H9 (cell line): ENCODE measurements around the gene KIAA1586. TPM values are rescaled to one million over a fixed set of nuclear protein-coding genes. Genes with fewer than 3 reads are reported as not detected.
"Not testable (repeated sequence)": the region's sequence is repeated elsewhere in the genome, so short reads cannot be mapped to it uniquely, and the experiment has no call there.

Source experiments
- DNase-seq: peaks from one replicate; pipeline ENCODE4 v3.0.0-alpha.2; 2017
- H2AFZ ChIP-seq: one replicate; pipeline ENCODE4 v1.6.1; 2013; ENCODE audit warnings: mild to moderate bottlenecking, low read length, control low read depth, moderate library complexity
- H2AK5ac ChIP-seq: 2 replicates; pipeline ENCODE4 v1.6.1; 2013; ENCODE audit warnings: low read length, control low read depth, mixed read lengths; ENCODE audit not compliant: insufficient read length
- H2BK120ac ChIP-seq: one replicate; pipeline ENCODE4 v1.6.1; 2013; ENCODE audit warnings: low read depth, mild to moderate bottlenecking, low read length, control low read depth, inconsistent platforms; ENCODE audit not compliant: poor library complexity, severe bottlenecking
- H2BK12ac ChIP-seq: 2 replicates; pipeline ENCODE4 v1.6.1; 2013; ENCODE audit warnings: low read length, control low read depth, mixed read lengths, low read depth; ENCODE audit not compliant: insufficient read length
- H2BK15ac ChIP-seq: 2 replicates; pipeline ENCODE4 v1.6.1; 2013; ENCODE audit warnings: low read depth, low read length, control low read depth
- H2BK20ac ChIP-seq: one replicate; pipeline ENCODE4 v1.6.1; 2013; ENCODE audit warnings: low read depth, mild to moderate bottlenecking, low read length, control low read depth, inconsistent platforms; ENCODE audit not compliant: poor library complexity, severe bottlenecking
- H2BK5ac ChIP-seq: 2 replicates; pipeline ENCODE4 v1.6.1; 2013; ENCODE audit warnings: low read length, control low read depth, mixed read lengths; ENCODE audit not compliant: insufficient read length
- H3K14ac ChIP-seq: 2 replicates; pipeline ENCODE4 v1.6.1; 2013; ENCODE audit warnings: low read length, control low read depth; ENCODE audit not compliant: insufficient read depth
- H3K18ac ChIP-seq: 2 replicates; pipeline ENCODE4 v1.6.1; 2013; ENCODE audit warnings: low read depth, mild to moderate bottlenecking, mixed read lengths, low read length, control low read depth; ENCODE audit not compliant: insufficient read length
- H3K23ac ChIP-seq: 2 replicates; pipeline ENCODE4 v1.6.1; 2013; ENCODE audit warnings: low read length, control low read depth, mixed read lengths, low read depth; ENCODE audit not compliant: insufficient read length
- H3K23me2 ChIP-seq: 2 replicates; pipeline ENCODE4 v1.6.1; 2013; ENCODE audit warnings: low read depth, mild to moderate bottlenecking, mixed read lengths, low read length, control low read depth; ENCODE audit not compliant: insufficient read length, poor library complexity, severe bottlenecking
- H3K27ac ChIP-seq: 2 replicates; pipeline ENCODE4 v1.5.1; 2013; ENCODE audit warnings: low read length, control low read depth, mixed read lengths, low read depth; ENCODE audit not compliant: insufficient read length
- H3K27me3 ChIP-seq: 2 replicates; pipeline ENCODE4 v1.6.1; 2013; ENCODE audit warnings: low read length, control low read depth, inconsistent platforms; ENCODE audit not compliant: insufficient read depth
- H3K4ac ChIP-seq: 2 replicates; pipeline ENCODE4 v1.6.1; 2013; ENCODE audit warnings: low read depth, mild to moderate bottlenecking, control low read depth, inconsistent platforms, low read length, moderate library complexity
- H3K4me1 ChIP-seq: 2 replicates; pipeline ENCODE4 v1.6.1; 2013; ENCODE audit warnings: low read length, control low read depth, inconsistent platforms; ENCODE audit not compliant: insufficient read depth
- H3K4me2 ChIP-seq: 2 replicates; pipeline ENCODE4 v1.6.1; 2013; ENCODE audit warnings: low read length, control low read depth, mixed read lengths; ENCODE audit not compliant: insufficient read length, insufficient read depth
- H3K56ac ChIP-seq: 2 replicates; pipeline ENCODE4 v1.6.1; 2013; ENCODE audit warnings: low read depth, mild to moderate bottlenecking, mixed read lengths, low read length, control low read depth; ENCODE audit not compliant: insufficient read length
- H3K79me1 ChIP-seq: 2 replicates; pipeline ENCODE4 v1.6.1; 2013; ENCODE audit warnings: low read depth, mild to moderate bottlenecking, moderate library complexity, low read length, control low read depth, inconsistent platforms; ENCODE audit not compliant: insufficient read depth, poor library complexity, severe bottlenecking
- H3K79me2 ChIP-seq: 2 replicates; pipeline ENCODE4 v1.6.1; 2013; ENCODE audit warnings: low read length, control low read depth, inconsistent platforms; ENCODE audit not compliant: insufficient read depth
- H3K9ac ChIP-seq: 2 replicates; pipeline ENCODE4 v1.6.1; 2013; ENCODE audit warnings: low read length, control low read depth, mixed read lengths; ENCODE audit not compliant: insufficient read length; ENCODE audit errors: extremely low read depth
- H3K9me3 ChIP-seq: one replicate; pipeline ENCODE4 v1.6.1; 2013; ENCODE audit warnings: low read depth, low read length, inconsistent platforms; ENCODE audit not compliant: control insufficient read depth
- H3T11ph ChIP-seq: one replicate; pipeline ENCODE4 v1.6.1; 2013; ENCODE audit warnings: mild to moderate bottlenecking, low read length, control low read depth, inconsistent platforms
- H4K20me1 ChIP-seq: one replicate; pipeline ENCODE4 v1.6.1; 2013; ENCODE audit not compliant: control insufficient read depth, insufficient read length, insufficient read depth
- H4K5ac ChIP-seq: 2 replicates; pipeline ENCODE4 v1.6.1; 2013; ENCODE audit warnings: low read depth, mild to moderate bottlenecking, mixed read lengths, low read length, control low read depth; ENCODE audit not compliant: insufficient read length
- H4K8ac ChIP-seq: replicated peaks from 2 replicates; pipeline ENCODE4 v1.6.1; 2013; ENCODE audit warnings: low read length, control low read depth, mixed read lengths, low read depth; ENCODE audit not compliant: insufficient read length
- H4K91ac ChIP-seq: 2 replicates; pipeline ENCODE4 v1.6.1; 2013; ENCODE audit warnings: low read depth, mild to moderate bottlenecking, moderate library complexity, mixed read lengths, low read length, control low read depth; ENCODE audit not compliant: insufficient read length
- H3K27ac Mint-ChIP-seq, 3 experiments: 2 replicates in 2 of 3; 3 replicates in 1 of 3; pipeline ENCODE4 v1.8.0; 2020 to 2021; ENCODE audit warnings: mixed read lengths in 3 of 3, mild to moderate bottlenecking in 1 of 3, moderate library complexity in 1 of 3
- H3K27me3 Mint-ChIP-seq: 2 replicates; pipeline ENCODE4 v1.8.0; 2021; ENCODE audit warnings: low read depth, mild to moderate bottlenecking, moderate library complexity, mixed read lengths
- H3K36me3 Mint-ChIP-seq, 3 experiments: 2 replicates in 2 of 3; 3 replicates in 1 of 3; pipeline ENCODE4 v1.8.0; 2020 to 2021; ENCODE audit warnings: low read depth in 3 of 3, mixed read lengths in 3 of 3; ENCODE audit not compliant: insufficient read depth in 1 of 3
- H3K4me1 Mint-ChIP-seq, 2 experiments: 2 replicates each; pipeline ENCODE4 v1.8.0; 2020; ENCODE audit warnings: mixed read lengths in 2 of 2
- H3K4me3 Mint-ChIP-seq, 2 experiments: 2 replicates in 1 of 2; 3 replicates in 1 of 2; pipeline ENCODE4 v1.8.0; 2020 to 2021; ENCODE audit warnings: mild to moderate bottlenecking in 2 of 2, mixed read lengths in 2 of 2, moderate library complexity in 1 of 2
- H3K9me3 Mint-ChIP-seq, 2 experiments: 2 replicates in 1 of 2; 3 replicates in 1 of 2; pipeline ENCODE4 v1.8.0; 2020; ENCODE audit warnings: mild to moderate bottlenecking in 2 of 2, mixed read lengths in 2 of 2, moderate library complexity in 1 of 2
- WGBS: extraction: QIAGEN DNeasy Blood & Tissue Kit; methylation state at CpG from one replicate; pipeline ENCODE4 v1.1.7; 2013; ENCODE audit warnings: missing lambda C conversion rate, low lambda C conversion rate, mixed read lengths; ENCODE audit not compliant: insufficient read length; ENCODE audit errors: extremely low coverage; 5-methylcytosine and 5-hydroxymethylcytosine counted together
- total RNA-seq: library from RNA; stranded (reverse); gene quantifications from 2 replicates; pipeline ENCODE4 v1.2.1, GENCODE V29; 2021
- TF ChIP-seq, protein P1 (sequence below): fragments of 200-600 bp; sonication (generic); conservative IDR thresholded peaks from 3 replicates; pipeline ENCODE4 v1.8.0; 2021; ENCODE audit warnings: antibody characterized with exemption, mild to moderate bottlenecking

Gene KIAA1586
- total RNA-seq, 1 experiment from 2014 or later, result 33.3 TPM

DNA sequence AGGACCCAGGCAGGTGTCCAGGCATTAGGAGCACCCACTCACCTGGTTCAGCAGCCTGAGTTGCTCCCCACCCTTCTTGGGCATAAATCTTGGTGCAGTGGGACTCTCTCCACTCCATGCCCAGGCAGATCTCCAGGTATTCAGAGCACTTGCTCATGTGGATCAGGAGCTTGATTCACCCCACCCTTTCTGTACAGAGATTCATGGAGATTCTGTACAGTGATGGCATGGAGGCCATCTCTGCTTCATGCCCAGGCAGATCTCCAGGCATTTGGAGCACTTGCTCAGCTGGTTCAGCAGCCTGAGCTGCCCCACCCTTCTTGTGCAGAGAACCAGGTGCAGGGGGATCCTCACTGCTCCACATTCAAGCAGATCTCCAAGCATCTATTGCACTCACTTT is 47.4 kb upstream of the KIAA1586 start:
- H3K79me1 ChIP-seq, result no peaks in the 10 kb centered on the region
- no peak overlapping the region for H2AK5ac ChIP-seq
- H3K9me3 Mint-ChIP-seq, result peaks cover 10 to 14% of the 10 kb centered on the region in 2 experiments; a peak in 4 of 5 replicates
- H4K91ac ChIP-seq, result no peak overlapping the region
- H3K23me2 ChIP-seq, result no peaks in the 10 kb centered on the region
- no peak overlapping the region for H3T11ph ChIP-seq
- no peak overlapping the region for H2BK120ac ChIP-seq
- no peak overlapping the region for H2BK20ac ChIP-seq
- H3K36me3 Mint-ChIP-seq, result peaks cover 0 to 15% (median 10%) of the 10 kb centered on the region in 3 experiments; a peak in 5 of 7 replicates
- no peak overlapping the region for H3K4ac ChIP-seq
- TF ChIP-seq, protein P1, sequence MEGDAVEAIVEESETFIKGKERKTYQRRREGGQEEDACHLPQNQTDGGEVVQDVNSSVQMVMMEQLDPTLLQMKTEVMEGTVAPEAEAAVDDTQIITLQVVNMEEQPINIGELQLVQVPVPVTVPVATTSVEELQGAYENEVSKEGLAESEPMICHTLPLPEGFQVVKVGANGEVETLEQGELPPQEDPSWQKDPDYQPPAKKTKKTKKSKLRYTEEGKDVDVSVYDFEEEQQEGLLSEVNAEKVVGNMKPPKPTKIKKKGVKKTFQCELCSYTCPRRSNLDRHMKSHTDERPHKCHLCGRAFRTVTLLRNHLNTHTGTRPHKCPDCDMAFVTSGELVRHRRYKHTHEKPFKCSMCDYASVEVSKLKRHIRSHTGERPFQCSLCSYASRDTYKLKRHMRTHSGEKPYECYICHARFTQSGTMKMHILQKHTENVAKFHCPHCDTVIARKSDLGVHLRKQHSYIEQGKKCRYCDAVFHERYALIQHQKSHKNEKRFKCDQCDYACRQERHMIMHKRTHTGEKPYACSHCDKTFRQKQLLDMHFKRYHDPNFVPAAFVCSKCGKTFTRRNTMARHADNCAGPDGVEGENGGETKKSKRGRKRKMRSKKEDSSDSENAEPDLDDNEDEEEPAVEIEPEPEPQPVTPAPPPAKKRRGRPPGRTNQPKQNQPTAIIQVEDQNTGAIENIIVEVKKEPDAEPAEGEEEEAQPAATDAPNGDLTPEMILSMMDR, result no peak
- no peak overlapping the region for H4K8ac ChIP-seq
- H2BK12ac ChIP-seq, result no peak overlapping the region
- no peaks in the 10 kb centered on the region for H3K4me1 Mint-ChIP-seq
- no peak overlapping the region for H3K27ac Mint-ChIP-seq
- H2AFZ ChIP-seq, result no peak overlapping the region
- no peak overlapping the region for H3K14ac ChIP-seq
- H3K23ac ChIP-seq, result no peak overlapping the region
- H3K27me3 Mint-ChIP-seq, result no peaks in the 10 kb centered on the region
- no peak overlapping the region for H3K4me3 Mint-ChIP-seq
- no peak overlapping the region for H2BK15ac ChIP-seq
- DNase-seq, result no peak
- H3K27ac ChIP-seq, result no peak overlapping the region
- H3K27me3 ChIP-seq, result no peaks in the 10 kb centered on the region
- H3K79me2 ChIP-seq, result no peaks in the 10 kb centered on the region
- H4K20me1 ChIP-seq, result no peaks in the 10 kb centered on the region
- H2BK5ac ChIP-seq, result no peak overlapping the region
- H4K5ac ChIP-seq, result no peak overlapping the region
- H3K4me1 ChIP-seq, result no peaks in the 10 kb centered on the region
- H3K56ac ChIP-seq, result no peak overlapping the region
- H3K4me2 ChIP-seq, result no peak overlapping the region
- H3K9ac ChIP-seq, result no peak overlapping the region
- H3K18ac ChIP-seq, result no peak overlapping the region
- peaks cover 8% of the 10 kb centered on the region for H3K9me3 ChIP-seq

DNA sequence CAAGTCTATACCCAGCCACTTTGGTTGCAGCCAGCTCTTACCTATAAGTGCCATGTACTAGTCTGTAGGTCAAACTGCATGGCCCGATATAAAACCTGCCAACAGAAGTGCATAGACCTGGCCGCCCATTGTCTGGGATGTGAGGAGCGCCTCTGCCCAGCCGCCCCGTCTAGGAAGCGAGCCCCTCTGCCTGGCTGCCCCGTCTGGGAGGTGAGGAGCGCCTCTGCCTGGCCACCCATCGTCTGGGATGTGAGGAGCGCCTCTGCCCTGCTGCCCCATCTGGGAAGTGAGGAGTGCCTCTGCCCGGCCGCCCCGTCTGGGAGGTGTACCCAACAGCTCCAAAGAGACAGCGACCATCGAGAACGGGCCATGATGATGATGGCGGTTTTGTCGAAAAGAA is 46.7 kb upstream of the KIAA1586 start:
- H4K5ac ChIP-seq, H3K4me1 Mint-ChIP-seq, H3K79me2 ChIP-seq, H3K4me2 ChIP-seq, H3K27me3 ChIP-seq, H3K23ac ChIP-seq, H4K20me1 ChIP-seq, H3K27me3 Mint-ChIP-seq, H4K91ac ChIP-seq, H2BK120ac ChIP-seq, H3K4me3 Mint-ChIP-seq, H3K18ac ChIP-seq, H3K23me2 ChIP-seq, H3K4me1 ChIP-seq, H3K4ac ChIP-seq, H2AFZ ChIP-seq, H3K56ac ChIP-seq, H3K27ac ChIP-seq, DNase-seq, H3K27ac Mint-ChIP-seq, H3K79me1 ChIP-seq, H3T11ph ChIP-seq, H3K14ac ChIP-seq, H4K8ac ChIP-seq, H3K9ac ChIP-seq, H2BK12ac ChIP-seq, H2BK15ac ChIP-seq, H2BK20ac ChIP-seq, H2AK5ac ChIP-seq, H2BK5ac ChIP-seq, H3K9me3 ChIP-seq: not testable (repeated sequence)
- peaks cover 10 to 14% of the 10 kb centered on the region in 2 experiments; a peak in 4 of 5 replicates for H3K9me3 Mint-ChIP-seq
- no CpG with 5 or more reads among the region's 18 CpGs for WGBS
- H3K36me3 Mint-ChIP-seq, result peaks cover 0 to 15% (median 10%) of the 10 kb centered on the region in 3 experiments; a peak in 5 of 7 replicates
